CD1c-positive myeloid dendritic cell (primary cell): ENCODE data around the gene AP2M1.
"Not testable (repeated sequence)": the region's sequence is repeated elsewhere in the genome, so short reads cannot be mapped to it uniquely, and the experiment has no call there.

Source experiments
- DNase-seq: peaks from one replicate; pipeline ENCODE4 v3.0.0-alpha.2; 2016; ENCODE audit errors: extremely low spot score

Gene AP2M1

DNA sequence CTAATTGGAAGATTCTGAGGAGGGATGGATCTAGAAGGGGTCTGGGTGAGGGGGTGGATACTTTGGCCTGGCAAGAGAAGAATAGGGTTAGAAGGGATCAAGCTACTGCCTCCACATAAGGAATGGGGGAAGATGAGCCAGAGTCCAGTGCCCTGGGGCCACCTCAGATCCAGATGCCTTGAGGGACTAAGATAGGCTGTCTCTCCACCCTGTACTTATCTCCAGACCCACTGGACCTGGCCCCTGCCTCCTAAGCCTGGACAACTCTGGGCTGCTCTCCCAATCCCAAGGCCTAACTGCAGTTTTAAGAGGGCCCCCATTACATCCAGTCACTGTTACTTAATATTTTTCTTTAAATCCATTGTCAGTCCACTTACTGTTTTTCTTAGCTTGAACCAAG, 17.4 kb upstream of the AP2M1 start:
- DNase-seq: no peak

DNA sequence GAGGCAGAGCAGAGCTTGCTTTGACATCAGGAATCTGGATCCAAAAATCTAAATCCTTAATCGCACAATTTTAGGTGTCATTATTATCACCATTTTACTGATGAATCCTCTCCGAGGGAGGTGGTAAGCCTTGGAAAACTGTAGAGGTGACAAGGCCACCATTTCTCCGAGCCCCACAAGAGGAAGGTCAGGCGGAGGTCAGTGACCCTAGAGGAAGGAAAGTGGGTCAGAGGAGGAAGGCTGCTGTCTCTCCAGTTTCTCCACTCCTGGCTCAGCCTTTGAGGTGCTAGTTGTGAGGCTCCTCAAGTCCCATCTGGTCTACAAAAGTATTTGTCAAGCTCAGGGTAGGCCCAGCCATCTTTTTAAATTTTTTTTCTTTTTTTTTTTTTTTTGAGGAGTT, 16.3 kb upstream of the AP2M1 start:
- DNase-seq: peak; percentile 27

DNA sequence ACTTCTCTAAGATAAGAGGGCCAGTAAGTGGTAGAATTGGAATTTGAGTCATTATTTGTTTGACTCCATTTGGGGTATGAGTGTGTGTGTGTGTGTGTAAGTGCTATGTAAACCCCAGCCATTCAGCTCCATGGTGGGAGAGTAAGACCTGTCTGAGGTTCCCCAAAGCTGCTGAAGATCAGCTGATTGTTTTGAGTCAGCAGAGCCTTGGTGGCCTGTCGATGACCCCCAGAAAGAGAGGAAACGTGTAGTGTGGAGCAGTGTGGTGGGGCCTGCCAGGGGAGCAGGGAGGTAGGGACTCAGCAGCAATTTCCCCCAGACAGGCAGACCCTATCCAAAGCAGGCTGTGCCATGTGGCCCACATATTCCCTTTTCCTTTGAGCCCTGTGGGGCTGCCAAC, 14.2 kb upstream of the AP2M1 start:
- DNase-seq: peak; percentile 52

DNA sequence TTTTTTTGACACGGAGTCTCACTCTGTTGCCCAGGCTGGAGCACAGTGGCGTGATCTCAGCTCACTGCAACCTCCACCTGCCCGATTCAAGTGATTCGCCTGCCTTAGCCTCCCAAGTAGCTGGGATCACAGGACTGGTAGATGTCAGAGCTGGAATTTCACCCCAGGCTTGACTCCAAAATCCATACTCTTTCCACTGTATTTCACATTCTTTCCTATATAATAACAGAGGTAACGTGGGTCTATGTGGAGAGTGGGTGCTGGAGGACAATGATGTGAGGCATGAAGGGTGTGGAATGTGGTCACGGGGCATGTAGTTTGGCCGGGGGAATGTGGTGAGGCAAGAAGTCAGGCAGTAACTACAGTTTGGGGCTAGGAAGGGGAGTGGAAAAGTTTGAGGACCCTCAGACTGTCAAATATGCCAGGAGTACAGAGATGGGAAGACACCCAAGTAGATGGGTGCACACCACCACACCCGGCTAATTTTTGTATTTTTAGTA, 12.0 kb upstream of the AP2M1 start:
- not testable (repeated sequence) for DNase-seq

DNA sequence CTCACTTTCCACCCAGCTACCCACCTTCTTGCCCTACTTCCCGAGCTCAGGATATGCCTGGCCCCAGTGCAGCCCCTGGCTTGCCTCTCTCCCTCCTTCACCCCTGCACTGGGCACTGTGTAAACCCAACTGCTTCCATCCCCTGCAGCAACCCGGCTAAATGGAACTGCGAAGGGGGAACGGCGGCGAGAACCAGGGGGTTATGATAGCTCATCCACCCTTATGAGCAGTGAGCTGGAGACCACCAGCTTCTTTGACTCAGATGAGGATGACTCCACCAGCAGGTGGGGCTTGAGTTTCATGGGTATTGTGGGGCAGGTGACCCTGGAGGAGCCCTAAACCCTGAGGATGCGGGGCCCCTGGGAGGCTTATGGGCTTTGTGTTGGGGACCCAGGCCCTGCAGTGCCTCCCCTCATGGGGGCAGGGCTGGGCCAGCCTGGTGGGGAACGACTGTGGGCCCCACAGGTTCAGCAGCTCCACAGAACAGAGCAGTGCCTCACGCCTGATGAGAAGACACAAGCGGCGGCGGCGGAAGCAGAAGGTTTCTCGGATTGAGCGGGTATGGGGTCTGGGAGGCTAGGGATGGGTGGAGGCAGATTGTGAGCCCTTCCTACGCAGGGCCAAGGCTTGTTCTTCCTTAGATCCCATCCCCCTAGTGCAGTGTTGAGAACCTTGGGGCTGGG, 9.9 kb upstream of the AP2M1 start:
- DNase-seq: no peak

DNA sequence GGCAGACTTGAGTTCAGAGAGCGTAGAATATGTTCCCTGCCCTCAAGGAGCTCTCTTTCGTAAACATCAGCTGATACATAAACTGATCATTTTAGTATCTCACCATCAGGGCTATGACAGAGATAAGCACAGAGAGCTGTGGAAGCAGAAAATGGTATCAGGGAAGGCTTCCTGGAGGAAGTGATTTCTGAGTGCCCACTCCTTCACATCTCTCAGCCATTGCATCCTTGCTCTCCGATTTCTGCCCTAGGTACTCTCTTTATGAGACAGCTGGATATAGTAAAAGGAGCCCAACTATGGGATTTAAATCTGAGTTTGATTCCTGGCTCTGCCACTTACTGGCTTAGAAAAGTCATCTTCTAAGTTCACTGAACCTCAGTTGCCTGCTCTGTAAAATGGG, 9.1 kb upstream of the AP2M1 start:
- DNase-seq: no peak

DNA sequence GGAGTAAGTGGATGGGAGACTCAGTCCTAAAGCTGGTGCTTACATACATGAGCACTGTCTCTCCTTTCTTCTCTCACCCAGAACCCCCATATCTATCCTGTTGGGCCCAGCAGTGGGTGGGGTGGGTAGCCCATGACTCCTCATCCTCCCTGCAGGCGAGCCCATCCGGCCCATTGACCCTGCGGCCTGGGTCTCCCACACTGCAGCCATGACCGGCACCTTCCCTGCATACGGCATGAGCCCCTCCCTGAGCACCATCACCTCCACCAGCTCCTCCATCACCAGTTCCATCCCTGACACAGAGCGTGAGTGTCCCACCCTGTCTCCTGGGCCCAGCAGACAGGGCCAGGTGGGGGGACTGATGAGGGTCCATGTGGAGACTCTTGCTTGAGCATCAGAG, 8.0 kb upstream of the AP2M1 start:
- DNase-seq: no peak

DNA sequence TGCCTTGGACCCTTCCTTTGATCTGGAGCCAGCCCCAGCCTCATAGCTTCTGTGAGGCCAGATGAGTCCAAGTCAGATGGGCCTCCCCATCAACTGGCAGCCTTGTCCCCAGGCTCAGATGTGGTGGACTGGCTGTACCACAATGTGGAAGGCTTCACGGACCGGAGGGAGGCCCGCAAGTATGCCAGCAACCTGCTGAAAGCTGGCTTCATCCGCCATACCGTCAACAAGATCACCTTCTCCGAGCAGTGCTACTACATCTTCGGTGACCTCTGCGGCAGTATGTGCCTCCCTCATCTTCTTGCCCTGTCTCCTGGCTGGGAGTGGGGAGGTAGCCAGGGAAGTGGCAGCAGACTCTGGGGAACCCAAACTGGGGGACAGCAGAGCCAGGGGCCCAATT, 6.9 kb upstream of the AP2M1 start:
- no peak for DNase-seq

DNA sequence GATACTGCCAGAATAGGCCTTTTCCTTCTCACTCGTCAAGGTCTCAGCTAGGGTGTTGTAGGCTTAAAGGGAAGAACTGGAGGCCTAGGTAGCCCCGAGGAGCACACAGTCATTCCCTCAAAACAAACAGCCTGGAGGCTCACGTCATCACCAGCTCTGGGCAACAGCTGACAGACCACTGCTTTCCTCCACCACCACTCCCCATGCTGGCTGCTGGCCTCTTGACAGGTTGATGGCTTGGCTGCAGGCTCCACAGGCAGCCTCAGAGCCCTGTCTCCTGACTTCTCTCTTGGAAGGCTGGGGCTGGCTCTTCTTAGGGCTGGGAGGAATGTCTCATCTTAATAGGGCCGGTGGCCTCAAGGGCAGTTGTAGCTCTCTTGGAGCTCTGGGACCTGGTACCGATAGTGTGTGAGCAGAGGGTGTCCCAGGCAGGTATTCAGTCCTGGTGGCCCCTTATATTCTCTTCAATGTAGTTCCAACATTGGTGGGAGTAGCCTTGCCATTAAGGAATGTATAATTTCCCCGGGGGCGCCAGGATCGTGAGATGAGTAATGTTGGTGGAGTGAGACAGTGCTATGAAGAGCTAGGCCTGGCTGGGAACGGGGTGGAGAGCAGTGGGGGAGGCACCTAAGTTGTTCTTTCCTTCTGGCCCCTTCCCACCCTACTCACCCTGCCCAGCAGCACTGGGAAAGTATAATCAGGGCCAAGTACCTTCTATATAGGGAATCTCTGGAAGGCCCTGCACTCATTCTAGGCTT, 6.1 kb upstream of the AP2M1 start:
- DNase-seq: no peak

DNA sequence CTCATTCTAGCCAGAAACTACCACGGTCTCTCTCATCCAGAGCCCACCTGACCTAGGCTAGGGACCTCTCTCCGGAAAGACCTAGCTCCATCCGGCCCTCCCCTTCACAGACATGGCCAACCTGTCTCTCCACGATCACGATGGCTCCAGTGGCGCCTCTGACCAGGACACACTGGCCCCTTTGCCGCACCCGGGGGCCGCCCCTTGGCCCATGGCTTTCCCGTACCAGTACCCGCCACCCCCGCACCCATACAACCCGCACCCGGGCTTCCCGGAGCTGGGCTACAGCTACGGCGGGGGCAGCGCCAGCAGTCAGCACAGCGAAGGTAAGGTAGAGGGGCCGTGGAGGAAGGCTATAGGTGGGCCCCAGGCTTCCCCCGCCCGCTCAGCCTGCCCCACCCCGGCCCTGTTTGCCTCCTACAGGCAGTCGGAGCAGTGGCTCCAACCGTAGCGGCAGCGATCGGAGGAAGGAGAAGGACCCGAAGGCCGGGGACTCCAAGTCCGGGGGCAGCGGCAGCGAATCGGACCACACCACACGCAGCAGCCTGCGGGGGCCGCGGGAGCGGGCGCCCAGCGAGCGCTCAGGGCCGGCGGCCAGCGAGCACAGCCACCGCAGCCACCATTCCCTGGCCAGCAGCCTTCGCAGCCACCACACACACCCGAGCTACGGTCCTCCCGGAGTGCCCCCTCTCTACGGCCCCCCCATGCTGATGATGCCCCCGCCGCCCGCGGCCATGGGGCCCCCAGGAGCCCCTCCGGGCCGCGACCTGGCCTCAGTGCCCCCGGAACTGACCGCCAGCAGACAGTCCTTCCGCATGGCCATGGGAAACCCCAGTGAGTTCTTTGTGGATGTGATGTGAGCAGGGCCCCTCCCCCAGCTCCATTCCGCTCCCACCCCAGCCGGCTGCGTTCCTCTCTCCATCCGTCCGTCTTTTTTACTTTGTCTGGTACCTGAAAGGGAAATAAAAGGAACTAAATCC, 4.5 kb upstream of the AP2M1 start:
- DNase-seq: no peak

DNA sequence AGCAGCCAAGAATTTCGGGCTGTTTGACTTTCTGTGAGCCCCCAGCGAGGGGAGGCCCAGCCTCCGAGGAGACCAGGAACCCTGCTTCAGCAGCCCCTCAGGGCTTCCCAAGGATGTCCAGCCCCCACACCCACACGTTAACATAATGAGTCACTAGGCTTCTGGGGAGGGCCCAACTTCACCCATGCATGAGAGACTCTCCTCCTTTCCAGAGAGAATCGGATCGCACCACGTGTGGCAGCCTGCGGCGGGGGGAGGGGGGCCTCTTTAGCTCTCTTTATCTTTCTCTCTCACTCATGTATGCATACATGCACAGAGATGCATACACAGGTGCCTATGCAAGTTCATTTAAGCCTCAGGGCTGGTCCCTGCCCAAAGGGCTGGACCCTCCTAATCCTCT, 3.1 kb upstream of the AP2M1 start:
- no peak for DNase-seq

DNA sequence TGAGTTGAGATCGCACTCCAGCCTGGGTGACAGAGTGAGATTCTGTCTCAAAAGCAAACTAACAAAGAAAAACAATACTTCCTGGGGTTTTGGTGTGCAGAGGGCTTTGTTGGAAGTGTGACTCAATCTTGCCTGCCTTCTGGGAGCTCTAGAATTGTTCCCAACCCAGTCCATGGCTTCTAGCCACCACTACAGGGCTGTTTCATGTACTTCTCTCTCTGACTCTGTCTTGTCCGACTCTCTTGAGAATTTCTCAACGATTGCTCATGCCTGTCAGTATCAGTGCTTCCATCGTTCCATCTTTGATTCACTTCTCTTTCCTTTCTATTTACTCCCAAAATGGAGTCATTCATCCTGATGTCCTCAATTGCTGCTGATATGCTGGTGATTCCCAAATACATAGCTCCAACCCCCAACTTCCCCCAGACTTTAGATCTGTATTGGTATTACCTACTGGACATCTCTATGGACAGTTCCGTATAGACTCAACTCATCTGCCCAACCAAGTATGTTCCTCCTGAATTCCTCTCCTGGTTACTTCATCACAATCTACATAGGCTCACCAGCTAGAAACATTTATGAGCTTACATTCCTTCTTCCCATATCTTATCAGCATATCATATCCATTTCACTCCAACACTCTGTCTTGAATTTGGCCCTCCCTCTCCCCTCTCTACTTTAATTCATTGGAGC, 1.8 kb upstream of the AP2M1 start:
- no peak for DNase-seq

DNA sequence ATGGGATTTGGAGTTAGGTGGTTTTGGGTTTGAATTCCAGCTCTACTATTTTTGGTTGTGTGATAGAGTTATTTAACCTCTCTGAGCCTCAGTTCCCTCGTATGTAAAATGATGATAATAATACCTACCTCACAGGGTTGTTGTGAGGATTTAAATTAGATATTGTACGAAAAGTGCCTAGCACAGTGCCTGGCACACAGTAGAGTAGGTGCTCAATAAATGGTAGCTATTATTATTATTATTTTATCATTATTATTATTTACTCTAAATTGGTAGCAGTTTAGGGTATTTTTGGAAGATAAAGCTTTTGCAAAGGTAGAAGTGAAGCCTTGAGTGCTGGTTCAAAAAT, 1.3 kb upstream of the AP2M1 start:
- no peak for DNase-seq

DNA sequence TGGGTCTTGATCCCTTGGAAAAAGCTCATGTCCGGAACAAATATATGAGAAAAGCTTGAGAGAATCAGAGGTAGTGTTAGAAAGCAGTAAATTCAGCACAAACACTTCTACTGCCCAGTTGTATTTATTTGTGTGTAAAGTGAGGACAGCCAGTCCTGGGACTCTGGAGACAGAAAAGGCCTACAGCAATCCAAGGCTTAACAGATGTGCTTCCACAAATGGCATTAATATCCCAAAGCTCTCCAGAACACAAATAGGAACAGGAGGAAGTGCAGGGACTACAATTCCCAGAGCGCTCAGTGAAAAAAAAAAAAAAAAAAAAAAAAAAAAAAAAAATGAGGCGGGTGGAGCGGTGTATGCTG, 390 bp upstream of the AP2M1 start:
- no peak for DNase-seq

DNA sequence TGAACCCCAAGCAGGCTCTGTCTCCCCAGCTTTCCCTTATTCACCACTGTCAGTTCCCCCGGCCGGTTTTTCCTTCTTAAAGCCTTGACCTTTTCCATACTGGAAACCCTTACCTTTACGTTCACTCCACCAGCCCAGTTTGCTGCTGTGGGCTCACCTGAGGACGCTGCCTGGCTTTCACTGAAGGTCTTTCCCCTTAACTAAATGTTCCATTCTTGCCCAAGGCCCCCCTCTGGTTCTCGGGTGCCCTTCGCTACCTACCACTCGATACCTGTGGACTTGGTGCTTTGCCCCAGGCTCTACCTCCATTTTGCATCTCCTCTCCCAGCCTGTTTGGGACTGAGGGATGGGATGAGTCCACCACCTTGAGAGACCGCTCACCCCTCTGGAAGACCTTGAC, 851 bp downstream of the AP2M1 start:
- no peak for DNase-seq

DNA sequence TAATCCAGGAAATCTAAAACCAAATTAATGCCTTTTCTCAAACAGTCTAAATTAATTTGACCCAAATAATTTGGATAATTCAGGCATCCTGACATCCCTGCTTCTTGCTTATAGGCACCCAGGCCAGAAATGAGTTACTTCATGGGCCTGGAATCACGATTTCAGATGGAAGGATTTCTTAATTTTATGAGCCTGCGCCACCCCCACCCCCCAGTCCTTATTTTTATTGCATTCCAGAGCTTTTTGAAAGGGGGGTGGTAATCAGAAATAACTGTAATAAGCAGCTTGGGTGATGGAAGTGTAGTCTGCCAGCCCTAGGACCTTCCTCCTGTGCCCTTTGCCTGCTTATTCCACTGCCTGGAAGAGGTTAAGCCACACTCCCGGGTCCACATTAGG, 1.3 kb downstream of the AP2M1 start:
- DNase-seq: no peak

DNA sequence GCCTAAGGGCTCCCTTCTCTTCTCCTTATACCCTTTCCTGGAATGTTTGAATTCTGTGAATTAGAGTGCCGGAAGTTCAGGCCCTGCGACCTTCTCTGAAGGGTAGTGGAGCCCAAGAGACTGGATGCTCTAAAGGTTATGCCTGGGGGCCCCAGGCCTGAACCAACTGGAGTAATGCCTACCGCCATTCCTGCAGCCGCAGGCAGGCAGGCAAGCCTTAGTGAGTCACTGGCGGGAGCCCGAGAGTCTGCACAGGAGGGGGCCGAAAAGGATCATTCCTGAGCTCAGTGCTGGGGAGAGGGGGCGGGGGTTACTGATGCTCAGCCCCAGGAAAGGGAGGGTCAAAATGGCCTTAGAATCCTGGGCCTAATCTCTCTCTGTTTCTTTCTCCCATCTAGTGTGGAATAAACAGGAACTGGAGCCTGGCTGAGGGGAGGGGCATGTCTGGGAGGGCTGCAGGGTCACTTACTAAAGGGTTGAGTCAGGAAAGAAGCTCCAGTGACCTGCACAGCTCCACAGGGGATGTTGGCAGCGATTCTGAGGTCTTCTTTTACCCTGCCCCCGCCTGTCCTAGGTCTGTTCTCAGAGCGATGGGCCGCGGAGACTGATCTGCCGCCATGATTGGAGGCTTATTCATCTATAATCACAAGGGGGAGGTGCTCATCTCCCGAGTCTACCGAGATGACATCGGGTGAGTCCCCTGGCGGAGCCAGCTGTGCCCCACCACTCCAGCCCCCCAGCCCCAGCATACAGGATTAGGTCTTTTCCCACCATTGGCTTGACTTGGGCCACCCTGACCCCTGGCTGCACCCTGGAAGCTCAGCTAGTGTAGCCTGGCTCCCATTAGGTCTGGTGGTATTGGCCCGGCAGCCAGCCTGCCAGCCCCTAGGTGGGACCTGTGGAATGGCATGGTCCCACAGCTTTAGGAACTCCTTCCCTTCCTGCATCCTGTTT, 2.0 kb downstream of the AP2M1 start:
- peak; percentile 80 for DNase-seq

DNA sequence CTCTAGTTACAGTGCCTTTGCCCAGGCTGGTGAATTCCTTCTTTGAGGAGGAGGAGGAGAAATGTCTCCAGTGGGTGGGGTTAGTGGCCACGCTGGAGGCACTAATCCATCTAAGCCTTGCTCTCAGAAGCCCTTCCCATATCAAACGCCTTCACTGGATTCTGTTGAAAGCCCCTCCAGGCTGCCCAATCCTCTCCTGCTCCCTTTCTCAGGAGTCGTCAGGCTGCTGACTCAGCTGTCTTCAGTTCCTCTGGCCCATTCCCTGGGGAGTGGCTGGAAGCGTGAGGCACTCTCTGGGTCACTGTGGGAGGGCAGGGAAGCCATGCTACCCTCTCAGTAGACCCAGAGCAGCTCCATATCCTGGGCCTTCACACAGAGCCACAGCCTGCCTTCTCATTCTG, 2.7 kb downstream of the AP2M1 start:
- peak; percentile 70 for DNase-seq

DNA sequence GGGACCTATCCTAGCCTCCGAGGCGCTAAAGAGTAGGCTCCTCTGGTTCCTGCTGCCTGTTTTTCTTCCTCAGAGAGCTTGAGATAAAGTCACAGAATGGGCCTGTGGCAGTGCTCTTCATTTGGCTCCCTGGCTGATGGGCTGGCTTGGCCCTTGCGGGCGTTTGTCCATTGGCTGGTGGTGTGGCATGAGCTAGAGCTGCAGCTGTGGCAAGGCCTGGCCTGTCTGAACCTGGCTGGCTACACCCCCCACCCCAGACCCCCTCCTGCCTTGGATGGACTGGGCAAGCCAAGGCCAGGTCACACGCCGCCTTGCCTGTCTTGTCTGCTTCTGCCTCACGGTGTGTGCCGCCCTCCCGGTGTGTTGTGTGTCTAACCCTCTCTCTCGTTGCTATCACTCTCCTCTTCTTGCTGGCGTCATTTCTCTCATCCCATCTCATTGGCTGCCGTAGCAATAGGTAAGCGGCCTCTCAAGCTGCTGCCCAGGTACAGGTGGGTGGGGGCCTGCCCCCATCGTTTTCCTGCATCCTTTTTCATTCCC, 3.2 kb downstream of the AP2M1 start:
- DNase-seq: no peak

DNA sequence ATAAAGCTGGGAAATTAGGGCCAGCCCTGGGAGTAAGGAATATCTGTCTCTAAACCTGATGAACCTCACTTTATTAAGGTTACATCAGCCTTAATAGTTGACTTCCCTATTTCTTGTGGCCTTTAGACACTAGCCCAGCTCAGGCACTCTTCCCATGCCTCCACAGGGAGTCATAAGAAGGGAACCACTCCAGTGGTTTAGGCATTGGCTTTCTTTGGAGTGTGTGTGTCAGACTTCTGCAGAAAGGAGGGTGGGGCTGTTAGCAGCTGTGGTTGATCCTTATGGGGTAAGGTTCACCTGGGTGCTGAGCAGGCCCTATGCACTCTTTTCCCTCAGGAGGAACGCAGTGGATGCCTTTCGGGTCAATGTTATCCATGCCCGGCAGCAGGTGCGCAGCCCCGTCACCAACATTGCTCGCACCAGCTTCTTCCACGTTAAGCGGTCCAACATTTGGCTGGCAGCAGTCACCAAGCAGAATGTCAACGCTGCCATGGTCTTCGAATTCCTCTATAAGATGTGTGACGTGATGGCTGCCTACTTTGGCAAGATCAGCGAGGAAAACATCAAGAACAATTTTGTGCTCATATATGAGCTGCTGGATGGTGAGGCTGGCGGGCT, 4.0 kb downstream of the AP2M1 start:
- DNase-seq: peak; percentile 81
